Smooth muscle cell (in vitro differentiated cells): Measurements from ENCODE around the gene RNF114. TPM values are rescaled to one million over a fixed set of nuclear protein-coding genes. Genes with fewer than 3 reads are reported as not detected.

Source experiments
- DNase-seq: peaks from one replicate; lab custom pipeline; 2025; ENCODE audit not compliant: unreplicated experiment; lab: John Stamatoyannopoulos, UW
- H2AFZ ChIP-seq: fragments of 200-600 bp; sonication (generic); 2 replicates; pipeline ENCODE4 v1.6.0; 2016; ENCODE audit warnings: antibody characterized with exemption, low read depth, mild to moderate bottlenecking
- H3F3A ChIP-seq: fragments of 200-600 bp; sonication (generic); 2 replicates; pipeline ENCODE4 v1.6.0; 2017; ENCODE audit warnings: antibody characterized with exemption, low read depth
- H3K27ac ChIP-seq: fragments of 200-600 bp; sonication (generic); 2 replicates; pipeline ENCODE4 v1.5.1; 2016; ENCODE audit warnings: low read depth, mild to moderate bottlenecking
- H3K27me3 ChIP-seq: fragments of 200-600 bp; sonication (generic); 2 replicates; pipeline ENCODE4 v1.6.1; 2016; ENCODE audit warnings: low read depth, mild to moderate bottlenecking
- H3K36me3 ChIP-seq: fragments of 200-600 bp; sonication (generic); 2 replicates; pipeline ENCODE4 v1.5.1; 2016; ENCODE audit warnings: low read depth
- H3K4me1 ChIP-seq: fragments of 200-600 bp; sonication (generic); 2 replicates; pipeline ENCODE4 v1.5.1; 2016; ENCODE audit warnings: low read depth
- H3K4me2 ChIP-seq: fragments of 200-600 bp; sonication (generic); 2 replicates; pipeline ENCODE4 v1.6.0; 2016; ENCODE audit warnings: mild to moderate bottlenecking
- H3K4me3 ChIP-seq: fragments of 200-600 bp; sonication (generic); 2 replicates; pipeline ENCODE4 v1.5.1; 2016; ENCODE audit warnings: mild to moderate bottlenecking
- H3K79me2 ChIP-seq: fragments of 200-600 bp; sonication (generic); 2 replicates; pipeline ENCODE4 v1.6.0; 2016; ENCODE audit warnings: low read depth, mild to moderate bottlenecking
- H3K9ac ChIP-seq: fragments of 200-600 bp; sonication (generic); 2 replicates; pipeline ENCODE4 v1.6.0; 2016; ENCODE audit warnings: low read depth
- H3K9me3 ChIP-seq: fragments of 200-600 bp; sonication (generic); replicated peaks from 2 replicates; pipeline ENCODE4 v1.5.1; 2016; ENCODE audit warnings: low read depth
- H4K20me1 ChIP-seq: fragments of 200-600 bp; sonication (generic); 2 replicates; pipeline ENCODE4 v1.6.0; 2016; ENCODE audit warnings: low read depth
- CTCF ChIP-seq: fragments of 200-600 bp; sonication (generic); IDR thresholded peaks from 2 replicates; pipeline ENCODE4 v1.5.1; 2017; ENCODE audit warnings: borderline replicate concordance, mild to moderate bottlenecking, antibody characterized with exemption; ENCODE audit not compliant: insufficient read depth, poor library complexity, severe bottlenecking
- WGBS: methylation state at CpG from one replicate; pipeline ENCODE4 v1.1.7; 2016; ENCODE audit warnings: low lambda C conversion rate; 5-methylcytosine and 5-hydroxymethylcytosine counted together
- polyA plus RNA-seq: library from polyadenylated mRNA; unstranded; fragments of >200 nt; fragmentation: Nextera tagmentation; extraction: Ambion mirVana; gene quantifications from 2 replicates; pipeline ENCODE4 v1.2.1, GENCODE V29; 2016
- total RNA-seq: library from RNA; depleted of rRNA; stranded (reverse); fragments of >200 nt; gene quantifications from 2 replicates; pipeline ENCODE4 v1.2.3, GENCODE V29; 2014

The RNF114 gene
- total and polyA plus RNA-seq, 2 experiments from 2014 or later, result 54.2 to 80.5 TPM

- H3K4me2 ChIP-seq, result no peak overlapping the region
- H3F3A ChIP-seq, result peaks cover 12% of the 10 kb centered on the region
- H4K20me1 ChIP-seq, result peaks cover 29% of the 10 kb centered on the region
- no peak for DNase-seq
- no peak for TF ChIP-seq CTCF
- H3K4me3 ChIP-seq, result no peak overlapping the region
- H3K4me1 ChIP-seq, result peaks cover 30% of the 10 kb centered on the region
- H3K36me3 ChIP-seq, result no peaks in the 10 kb centered on the region
- peaks cover 36% of the 10 kb centered on the region for H3K79me2 ChIP-seq
- no peaks in the 10 kb centered on the region for H3K27me3 ChIP-seq
- H3K9me3 ChIP-seq, result no peaks in the 10 kb centered on the region
- H3K27ac ChIP-seq, result no peak overlapping the region
- no peak overlapping the region for H2AFZ ChIP-seq
- H3K9ac ChIP-seq, result no peak overlapping the region
- WGBS, result 87% methylated on average over 23 of the region's 23 CpGs
Observed at GRCh38 chr20:49981218-49982071, 45.2 kb downstream of the RNF114 start.

GRCh38 chr20:49982072-49982345 is 45.8 kb downstream of the RNF114 start:
- no peaks in the 10 kb centered on the region for H3K9me3 ChIP-seq
- DNase-seq, result no peak
- peak overlapping the region; percentile 93 for H3K4me2 ChIP-seq
- H3K27ac ChIP-seq, result no peak overlapping the region
- peak overlapping the region; percentile 39 for H2AFZ ChIP-seq
- H3K79me2 ChIP-seq, result peaks cover 39% of the 10 kb centered on the region
- peaks cover 32% of the 10 kb centered on the region for H4K20me1 ChIP-seq
- H3K4me1 ChIP-seq, result peaks cover 35% of the 10 kb centered on the region
- H3K9ac ChIP-seq, result no peak overlapping the region
- H3K27me3 ChIP-seq, result no peaks in the 10 kb centered on the region
- peaks cover 16% of the 10 kb centered on the region for H3F3A ChIP-seq
- peak overlapping the region; percentile 77 for H3K4me3 ChIP-seq
- TF ChIP-seq CTCF, result no peak
- no peaks in the 10 kb centered on the region for H3K36me3 ChIP-seq
- 29% methylated on average over 12 of the region's 12 CpGs for WGBS

- Histone ChIP-seq H3K27me3 (no peaks in the 10 kb centered on the region), H3K4me2 (peak within 1 kb of the TSS; percentile 93), H2AFZ (peak within 1 kb of the TSS; percentile 39), H3K9me3 (no peaks in the 10 kb centered on the region), H3F3A (peaks cover 22% of the 10 kb centered on the region), H3K27ac (peak within 1 kb of the TSS; percentile 13), H3K79me2 (peaks cover 39% of the 10 kb centered on the region), H3K36me3 (no peaks in the 10 kb centered on the region), H3K4me1 (peaks cover 40% of the 10 kb centered on the region), H3K9ac (peak within 1 kb of the TSS; percentile 75), H3K4me3 (peak within 1 kb of the TSS; percentile 77), H4K20me1 (peaks cover 37% of the 10 kb centered on the region)
- peak; percentile 52 for TF ChIP-seq CTCF
- peak; percentile 68 for DNase-seq
- WGBS, result 2% methylated on average over 70 of the region's 90 CpGs
Observed at GRCh38 chr20:49982346-49983122, 46.3 kb downstream of the RNF114 start, which contains the start of gene SNAI1. TSS of gene SNAI1 (plus strand) at chr20:49982980. CDS start at chr20:49983060, 80 bp downstream.
